LHCN-M2 (cell line): ENCODE results near the gene RLF. TPM values are rescaled to one million over a fixed set of nuclear protein-coding genes. Genes with fewer than 3 reads are reported as not detected.
"Not testable (repeated sequence)": the region's sequence is repeated elsewhere in the genome, so short reads cannot be mapped to it uniquely, and the experiment has no call there.

Experiments
- DNase-seq: peaks from one replicate; pipeline ENCODE4 v3.0.0-alpha.2; 2012; ENCODE audit warnings: low read depth
- total RNA-seq: library from RNA; depleted of rRNA; stranded (reverse); fragments of >200 nt; gene quantifications from 2 replicates; pipeline ENCODE4 v1.2.3, GENCODE V29; 2014

The RLF gene
- total RNA-seq, 1 experiment from 2014 or later = 15.7 TPM

GRCh38 chr1:40171036-40171435, 9.8 kb downstream of the RLF start:
- DNase-seq = no peak

GRCh38 chr1:40174788-40175187, 13.6 kb downstream of the RLF start:
- DNase-seq = no peak

GRCh38 chr1:40176989-40177388, 15.8 kb downstream of the RLF start:
- not testable (repeated sequence) for DNase-seq

GRCh38 chr1:40178200-40178599, 17.0 kb downstream of the RLF start:
- DNase-seq = no peak

GRCh38 chr1:40179496-40180089, 18.4 kb downstream of the RLF start:
- no peak for DNase-seq

GRCh38 chr1:40183055-40183710, 22.0 kb downstream of the RLF start:
- DNase-seq = peak; percentile 43

- no peak for DNase-seq
Observed at GRCh38 chr1:40184193-40184592, 23.0 kb downstream of the RLF start.

GRCh38 chr1:40185951-40186864, 25.0 kb downstream of the RLF start:
- DNase-seq = peak; percentile 89

- DNase-seq = no peak
Observed at GRCh38 chr1:40187399-40187798, 26.2 kb downstream of the RLF start.

- DNase-seq = not testable (repeated sequence)
Observed at GRCh38 chr1:40194639-40195038, 33.5 kb downstream of the RLF start.

GRCh38 chr1:40197656-40198055, 36.5 kb downstream of the RLF start:
- no peak for DNase-seq

GRCh38 chr1:40199126-40199525, 37.9 kb downstream of the RLF start:
- DNase-seq = no peak

- no peak for DNase-seq
Observed at GRCh38 chr1:40204856-40205255, 43.7 kb downstream of the RLF start.

GRCh38 chr1:40210511-40211204, 49.5 kb downstream of the RLF start:
- DNase-seq = no peak

- no peak for DNase-seq
Observed at GRCh38 chr1:40218333-40218732, 57.1 kb downstream of the RLF start.

GRCh38 chr1:40221471-40221905, 60.3 kb downstream of the RLF start:
- DNase-seq = not testable (repeated sequence)

- no peak for DNase-seq
Observed at GRCh38 chr1:40221977-40222772, 61.0 kb downstream of the RLF start.

GRCh38 chr1:40224040-40224439, 62.9 kb downstream of the RLF start:
- no peak for DNase-seq

- DNase-seq = no peak
Observed at GRCh38 chr1:40226192-40226591, 65.0 kb downstream of the RLF start.

GRCh38 chr1:40232444-40232843, 71.3 kb downstream of the RLF start:
- DNase-seq = no peak

- DNase-seq = peak; percentile 15
Observed at GRCh38 chr1:40239626-40240025, 78.4 kb downstream of the RLF start.
